Measurements from ENCODE around the gene CADM2.

The CADM2 gene

GRCh38 chr3:86046436-86047136 lies 1087.8 kb downstream of the CADM2 start:
- DNase-seq: no peak

- no peak for DNase-seq
Observed at GRCh38 chr3:86047161-86047560, 1088.4 kb downstream of the CADM2 start.

DNA sequence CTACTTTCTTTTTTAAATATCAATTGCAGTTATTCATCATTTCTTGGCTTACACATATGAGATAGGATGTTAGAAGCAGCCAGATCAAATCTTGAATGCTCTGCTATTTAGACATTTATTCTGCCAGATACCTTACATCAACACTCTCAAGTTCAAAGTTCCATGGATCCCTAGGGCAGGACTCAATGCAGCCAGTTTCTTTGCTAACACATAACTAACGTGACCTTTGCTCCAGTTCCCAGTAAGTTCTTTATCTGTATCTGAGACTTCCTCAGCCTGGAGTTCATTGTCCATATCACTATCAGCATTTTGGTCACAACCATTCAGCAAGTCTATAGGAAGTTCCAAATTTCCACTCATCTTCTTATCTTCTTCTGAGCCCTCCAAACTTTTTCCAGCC lies 1092.3 kb downstream of the CADM2 start:
- DNase-seq: no peak

DNA sequence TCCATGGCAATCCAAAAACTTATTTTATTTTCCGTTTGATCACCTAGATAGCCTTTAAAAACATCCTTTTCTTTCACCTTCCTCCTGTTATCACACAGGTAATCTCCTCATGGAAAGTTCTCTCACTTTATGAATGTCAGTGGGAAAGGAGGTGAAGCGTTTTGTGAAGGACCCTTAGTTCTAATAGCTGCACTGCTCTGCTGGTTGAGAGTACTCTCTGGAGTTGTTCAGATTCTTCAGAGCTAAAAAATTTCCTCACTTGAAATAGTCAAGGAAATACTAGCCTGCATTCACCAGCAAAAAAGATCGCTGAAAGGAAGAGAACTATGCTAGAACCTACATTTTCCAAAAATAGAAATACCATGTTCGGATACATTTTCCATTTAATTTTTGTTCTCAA lies 1097.2 kb downstream of the CADM2 start:
- no peak for DNase-seq

GRCh38 chr3:86056962-86057361 lies 1098.2 kb downstream of the CADM2 start:
- DNase-seq: no peak

GRCh38 chr3:86073799-86074198 lies 1115.0 kb downstream of the CADM2 start:
- DNase-seq: no peak

DNA sequence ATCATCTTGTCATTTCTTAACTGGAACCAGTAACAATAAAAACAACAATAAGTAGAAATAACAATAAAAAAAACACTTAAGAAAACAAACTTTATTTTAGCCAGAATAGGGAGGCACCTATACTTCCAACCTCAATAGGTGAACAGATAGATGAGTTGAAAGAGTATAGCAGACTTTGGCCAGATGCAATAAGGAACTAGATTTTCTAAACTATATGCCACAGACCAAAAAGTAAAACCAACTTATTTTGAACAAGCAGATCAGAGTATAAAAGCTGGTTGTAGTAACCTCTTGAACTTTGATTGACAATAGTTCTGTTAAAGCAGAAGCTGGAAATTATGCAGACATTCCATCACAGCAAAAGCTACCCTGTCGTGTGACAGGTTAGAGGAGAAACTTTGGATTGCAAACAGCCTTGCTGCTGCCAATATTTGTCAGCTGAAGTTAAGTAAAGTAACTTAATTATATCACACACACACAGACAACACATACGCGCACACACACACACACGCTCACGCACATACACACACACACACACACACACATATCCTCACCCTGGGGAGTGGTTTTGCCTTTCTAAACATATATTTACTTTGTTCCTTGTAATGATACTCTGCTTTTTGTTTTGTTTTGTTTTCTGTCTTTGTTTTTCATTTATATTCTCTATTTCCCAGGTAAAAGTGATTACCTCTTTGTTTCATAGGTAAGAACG lies 1128.5 kb downstream of the CADM2 start:
- no peak for DNase-seq

GRCh38 chr3:86104154-86104553 lies 1145.4 kb downstream of the CADM2 start:
- DNase-seq: no peak

GRCh38 chr3:86109434-86109833 lies 1150.6 kb downstream of the CADM2 start:
- no peak for DNase-seq

All from T-helper 1 cell (primary cell).